HepG2 (cell line): ENCODE results near the gene GLIPR1L1. TPM values are rescaled to one million over a fixed set of nuclear protein-coding genes. Genes with fewer than 3 reads are reported as not detected.
A peak's percentile ranks its signal among the peaks of the same experiment; 100 is the strongest.

Experiments used
- ATAC-seq: fragments of 200-7000 bp; cut with Tn5 transposase; 3 replicates; pipeline ENCODE4 v1.9.1; 2020; ENCODE audit warnings: mild to moderate bottlenecking, moderate library complexity
- Bru-seq: library from RNA; stranded (reverse); fragments of 400-500 nt; gene quantifications from one replicate; lab custom pipeline; 2021; lab: Mats Ljungman, UMichigan
- BruChase-seq, 2 experiments: library from RNA; stranded (reverse); fragments of 400-500 nt; gene quantifications; one replicate each; lab custom pipeline; 2021; lab: Mats Ljungman, UMichigan
- BruUV-seq: library from RNA; stranded (reverse); fragments of 400-500 nt; replicated peaks from 2 replicates; lab custom pipeline; 2021; lab: Mats Ljungman, UMichigan
- CTCF ChIA-PET: fragments of 300-600 bp; formaldehyde crosslinking; extraction: SDS; loops from one replicate; lab custom pipeline; 2021; ENCODE audit warnings: low total read pairs, inconsistent platforms, low intra/inter-chr PET ratio; lab: Yijun Ruan, JAX
- POLR2A ChIA-PET: fragments of 350-600 bp; sonication (Branson Sonifier 250); formaldehyde crosslinking; loops from one replicate; lab custom pipeline; 2020; ENCODE audit warnings: antibody characterized with exemption, inconsistent platforms; lab: Yijun Ruan, JAX
- DNase-seq: peaks from one replicate; pipeline ENCODE4 v3.0.0-alpha.2; 2015; ENCODE audit warnings: low spot score
- FAIRE-seq: peaks from 3 replicates; lab custom pipeline; 2011; peaks lifted over from hg19 to GRCh38; lab: Jason Lieb, UNC
- H2AFZ ChIP-seq: one replicate; pipeline ENCODE4 v1.6.1; 2011; ENCODE audit warnings: low read length, inconsistent platforms
- H3K27ac ChIP-seq: fragments of 300-600 bp; 3 replicates; pipeline ENCODE4 v1.8.0; 2011; ENCODE audit warnings: mixed run types, mild to moderate bottlenecking, mixed read lengths, low read length, inconsistent platforms; ENCODE audit not compliant: insufficient read depth; ENCODE audit errors: extremely low read length
- H3K27me3 ChIP-seq, 2 experiments: fragments of 200-600 bp in 1 of 2; 2 replicates in 1 of 2; 3 replicates in 1 of 2; pipeline versions ENCODE4 v1.6.0 to v1.8.0; 2011; ENCODE audit warnings: low read length in 2 of 2, mild to moderate bottlenecking in 2 of 2, moderate library complexity in 2 of 2, inconsistent platforms in 1 of 2; ENCODE audit not compliant: insufficient read depth in 2 of 2, control insufficient read depth in 1 of 2
- H3K36me3 ChIP-seq, 2 experiments: fragments of 200-600 bp in 1 of 2; replicated peaks in 1 of 2; 2 replicates in 1 of 2; 3 replicates in 1 of 2; pipeline versions ENCODE4 v1.5.1 to v1.8.0; 2011; ENCODE audit warnings: low read length in 2 of 2, inconsistent platforms in 1 of 2; ENCODE audit not compliant: insufficient read depth in 2 of 2, control insufficient read depth in 1 of 2
- H3K4me1 ChIP-seq: 2 replicates; pipeline ENCODE4 v1.5.1; 2012; ENCODE audit warnings: low read length, inconsistent platforms; ENCODE audit not compliant: insufficient read depth
- H3K4me2 ChIP-seq: 2 replicates; pipeline ENCODE4 v1.6.0; 2011; ENCODE audit warnings: low read depth, low read length, inconsistent platforms
- H3K4me3 ChIP-seq, 3 experiments: fragments of 200-600 bp in 1 of 3; sonication (generic), shearing (Covaris generic) in 1 of 3; replicated peaks in 1 of 3; 2 replicates each; pipeline ENCODE4 v1.5.1; 2011 to 2016; ENCODE audit warnings: low read length in 3 of 3, inconsistent platforms in 2 of 3, low read depth in 2 of 3, mild to moderate bottlenecking in 2 of 3, control low read depth in 1 of 3, mixed read lengths in 1 of 3; ENCODE audit not compliant: insufficient read depth in 1 of 3
- H3K79me2 ChIP-seq: one replicate; pipeline ENCODE4 v1.6.1; 2011; ENCODE audit warnings: low read length, inconsistent platforms; ENCODE audit not compliant: insufficient read depth
- H3K9ac ChIP-seq: 2 replicates; pipeline ENCODE4 v1.6.0; 2011; ENCODE audit warnings: mild to moderate bottlenecking, low read depth, low read length, inconsistent platforms; ENCODE audit not compliant: insufficient read depth
- H3K9me3 ChIP-seq: 2 replicates; pipeline ENCODE4 v1.5.1; 2012; ENCODE audit warnings: mild to moderate bottlenecking, low read length
- H4K20me1 ChIP-seq: 2 replicates; pipeline ENCODE4 v1.6.0; 2011; ENCODE audit warnings: inconsistent platforms, mild to moderate bottlenecking, low read length, moderate library complexity; ENCODE audit not compliant: insufficient read depth
- DR1 ChIP-seq: sonication (generic); formaldehyde crosslinking; IDR thresholded peaks from 2 replicates; pipeline ENCODE4 v1.8.0; 2021; ENCODE audit warnings: mild to moderate bottlenecking, missing genetic modification reagents, inconsistent platforms
- DZIP1 ChIP-seq: sonication (generic); formaldehyde crosslinking; IDR thresholded peaks from 2 replicates; pipeline ENCODE4 v1.5.0; 2020; ENCODE audit warnings: mild to moderate bottlenecking, missing genetic modification reagents
- FOXK2 ChIP-seq: fragments of 450-650 bp; IDR thresholded peaks from 2 replicates; pipeline ENCODE4 v1.6.1; 2016
- HNRNPLL ChIP-seq: fragments of 200-400 bp; formaldehyde crosslinking; IDR thresholded peaks from 2 replicates; pipeline ENCODE4 v1.6.1; 2017; ENCODE audit warnings: mild to moderate bottlenecking, low read depth, low read length; ENCODE audit not compliant: poor library complexity, severe bottlenecking
- ZBTB38 ChIP-seq: sonication (generic); formaldehyde crosslinking; IDR thresholded peaks from 2 replicates; pipeline ENCODE4 v1.5.1; 2020; ENCODE audit warnings: mild to moderate bottlenecking, missing genetic modification reagents
- ZNF333 ChIP-seq: sonication (generic); formaldehyde crosslinking; IDR thresholded peaks from 2 replicates; pipeline ENCODE4 v1.4.0; 2020; ENCODE audit warnings: mild to moderate bottlenecking, missing genetic modification reagents, borderline replicate concordance
- ZNF710 ChIP-seq: sonication (generic); formaldehyde crosslinking; IDR thresholded peaks from 2 replicates; pipeline ENCODE4 v1.5.0; 2020; ENCODE audit warnings: mild to moderate bottlenecking, missing genetic modification reagents, borderline replicate concordance
- ZNF766 ChIP-seq: sonication (generic); formaldehyde crosslinking; IDR thresholded peaks from 2 replicates; pipeline ENCODE4 v1.5.0; 2020; ENCODE audit warnings: missing genetic modification reagents, borderline replicate concordance
- WGBS: methylation state at CpG from one replicate; pipeline ENCODE4 v1.1.6; 2017; ENCODE audit warnings: low lambda C conversion rate; 5-methylcytosine and 5-hydroxymethylcytosine counted together
- in situ Hi-C: cut with HindIII; loops from 2 replicates; pipeline ENCODE4 v1.10.0; 2017; ENCODE audit warnings: low pct_unique_long_range_greater_than_20kb; ENCODE audit not compliant: extremely low pct_ligation_motif_present
- intact Hi-C: fragments of 100-400 bp; cut with micrococcal nuclease; formaldehyde crosslinking; loops from one replicate; pipeline ENCODE4 v1.10.0; 2022; ENCODE audit not compliant: unreplicated experiment
- long read RNA-seq, 2 experiments: library from RNA in 1 of 2; library from polyadenylated mRNA in 1 of 2; stranded (forward) in 1 of 2; unstranded in 1 of 2; transcript quantifications; one replicate each; pipeline ENCODE4 v2.0.0, GENCODE V29; 2019 to 2022
- polyA minus RNA-seq, 3 experiments: library from RNA; depleted of rRNA, polyadenylated mRNA; stranded (reverse); fragments of >200 nt; gene quantifications; 2 replicates each; pipeline ENCODE4 v1.2.3, GENCODE V29; 2011; ENCODE audit warnings: low replicate concordance in 1 of 3
- polyA plus RNA-seq, 8 experiments: library from polyadenylated mRNA; depleted of rRNA in 3 of 8; stranded (reverse) in 7 of 8; unstranded in 1 of 8; fragments of >200 nt; fragmentation: Illumina TruSeq in 4 of 8; extraction: Trizol in 4 of 8; gene quantifications; 2 replicates each; pipeline versions ENCODE4 v1.2.1 to v1.2.3, GENCODE V29; 2011 to 2016; ENCODE audit warnings: low read depth in 4 of 8, missing spikeins in 1 of 8, mixed read lengths in 1 of 8; ENCODE audit not compliant: insufficient read depth in 1 of 8
- total RNA-seq, 5 experiments: library from RNA; depleted of rRNA; stranded (reverse); fragments of >200 nt; fragmentation: Illumina TruSeq; extraction: Trizol; gene quantifications; 2 replicates each; pipeline ENCODE4 v1.2.3, GENCODE V29; 2016; ENCODE audit warnings: low read depth in 1 of 5
- TF ChIP-seq, protein P1 (sequence below): IDR thresholded peaks from 2 replicates; pipeline ENCODE4 v1.6.1; 2012; ENCODE audit warnings: low read length, improper control_type of control experiment

Gene GLIPR1L1, protein sequence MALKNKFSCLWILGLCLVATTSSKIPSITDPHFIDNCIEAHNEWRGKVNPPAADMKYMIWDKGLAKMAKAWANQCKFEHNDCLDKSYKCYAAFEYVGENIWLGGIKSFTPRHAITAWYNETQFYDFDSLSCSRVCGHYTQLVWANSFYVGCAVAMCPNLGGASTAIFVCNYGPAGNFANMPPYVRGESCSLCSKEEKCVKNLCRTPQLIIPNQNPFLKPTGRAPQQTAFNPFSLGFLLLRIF
- not detected in 2 replicates for total RNA-seq (2016; rRNA removed; fragmentation: Illumina TruSeq; extraction: Trizol)
- total RNA-seq (2016; cell fraction: cytosol; rRNA removed; fragmentation: Illumina TruSeq; extraction: Trizol; ENCODE audit: low read depth): not detected in 2 replicates
- total RNA-seq (2016; cell fraction: insoluble cytoplasmic fraction; rRNA removed; fragmentation: Illumina TruSeq; extraction: Trizol): not detected in 2 replicates
- total RNA-seq (2016; cell fraction: membrane; rRNA removed; fragmentation: Illumina TruSeq; extraction: Trizol): not detected in 2 replicates
- not detected in 2 replicates for total RNA-seq (2016; cell fraction: nucleus; rRNA removed; fragmentation: Illumina TruSeq; extraction: Trizol)
- polyA plus RNA-seq (2011; rRNA removed): not detected in 2 replicates
- not detected in 2 replicates for polyA plus RNA-seq (2011; cell fraction: cytosol; rRNA removed)
- not detected in 2 replicates for polyA plus RNA-seq (2011; cell fraction: nucleus; rRNA removed)
- not detected in 2 replicates for polyA plus RNA-seq (2012)
- not detected in 2 replicates for polyA plus RNA-seq (2016; cell fraction: cytosol; fragmentation: Illumina TruSeq; extraction: Trizol; ENCODE audit: low read depth)
- not detected in 2 replicates for polyA plus RNA-seq (2016; cell fraction: insoluble cytoplasmic fraction; fragmentation: Illumina TruSeq; extraction: Trizol; ENCODE audit: low read depth)
- not detected in 2 replicates for polyA plus RNA-seq (2016; cell fraction: membrane; fragmentation: Illumina TruSeq; extraction: Trizol; ENCODE audit: low read depth)
- polyA plus RNA-seq (2016; cell fraction: nucleus; fragmentation: Illumina TruSeq; extraction: Trizol; ENCODE audit: insufficient read depth, low read depth): not detected in 2 replicates
- not detected in 2 replicates for polyA minus RNA-seq (2011; rRNA and poly(A)+ RNA removed; ENCODE audit: low replicate concordance)
- polyA minus RNA-seq (2011; cell fraction: cytosol; rRNA and poly(A)+ RNA removed): not detected in 2 replicates
- not detected in 2 replicates for polyA minus RNA-seq (2011; cell fraction: nucleus; rRNA and poly(A)+ RNA removed)
- Bru-seq, nascent RNA: not detected
- BruChase-seq, experiment 1, labeled RNA remaining after a 6-hour chase: not detected
- BruChase-seq, experiment 2, labeled RNA remaining after a 2-hour chase: percentile 3 among the genes with signal in this experiment
- long read RNA-seq, experiment 1: 0 reads
- long read RNA-seq, experiment 2: 0 reads

GRCh38 chr12:75334384-75335030, at the start of gene GLIPR1L1:
TSS of gene GLIPR1L1 (plus strand) at chr12:75334670. CDS start at chr12:75334729, 59 bp downstream.
- intact Hi-C loops: loop anchor here (1.0 to 10.0 kb wide), 4 partner anchors 170 to 1123 kb away; no protein-coding TSS in a partner anchor
- H3K27me3 ChIP-seq: no peaks in the 10 kb centered on the region
- BruUV-seq: no TSS peak
- WGBS: 35% methylated on average over 16 of the region's 23 CpGs
- no peaks in the 10 kb centered on the region for H3K36me3 ChIP-seq
- H3K4me3 ChIP-seq: no peak within 1 kb of the TSS; a peak in 1 of 6 replicates
- no peaks in the 10 kb centered on the region for H3K4me1 ChIP-seq
- DNase-seq (peak; percentile 71), ATAC-seq (peak; percentile 83), FAIRE-seq (peak; percentile 89)
- in situ Hi-C loops: loop anchor here (10.0 kb wide), 1 partner anchor 170 kb away; no protein-coding TSS in a partner anchor
- POLR2A ChIA-PET: no interaction called here
- no peaks in the 10 kb centered on the region for H4K20me1 ChIP-seq
- no peaks in the 10 kb centered on the region for H3K79me2 ChIP-seq
- CTCF ChIA-PET: interaction anchor here (1.5 kb wide), 1 partner anchor 171 kb away, joined by 9 read pairs; no protein-coding TSS in a partner anchor
- no peak within 1 kb of the TSS for H3K27ac ChIP-seq
- no peak within 1 kb of the TSS for H2AFZ ChIP-seq
- no peaks in the 10 kb centered on the region for H3K9me3 ChIP-seq
- no peak within 1 kb of the TSS for H3K9ac ChIP-seq
- H3K4me2 ChIP-seq: peak within 1 kb of the TSS; percentile 33
- no peak for TF ChIP-seq HNRNPLL
- TF ChIP-seq ZBTB38 (CRISPR knock-in tag): no peak
- no peak for TF ChIP-seq DZIP1
- TF ChIP-seq ZNF333 (CRISPR knock-in tag): no peak
- TF ChIP-seq FOXK2: no peak
- no peak for TF ChIP-seq ZNF766 (CRISPR knock-in tag)
- TF ChIP-seq, protein P1, sequence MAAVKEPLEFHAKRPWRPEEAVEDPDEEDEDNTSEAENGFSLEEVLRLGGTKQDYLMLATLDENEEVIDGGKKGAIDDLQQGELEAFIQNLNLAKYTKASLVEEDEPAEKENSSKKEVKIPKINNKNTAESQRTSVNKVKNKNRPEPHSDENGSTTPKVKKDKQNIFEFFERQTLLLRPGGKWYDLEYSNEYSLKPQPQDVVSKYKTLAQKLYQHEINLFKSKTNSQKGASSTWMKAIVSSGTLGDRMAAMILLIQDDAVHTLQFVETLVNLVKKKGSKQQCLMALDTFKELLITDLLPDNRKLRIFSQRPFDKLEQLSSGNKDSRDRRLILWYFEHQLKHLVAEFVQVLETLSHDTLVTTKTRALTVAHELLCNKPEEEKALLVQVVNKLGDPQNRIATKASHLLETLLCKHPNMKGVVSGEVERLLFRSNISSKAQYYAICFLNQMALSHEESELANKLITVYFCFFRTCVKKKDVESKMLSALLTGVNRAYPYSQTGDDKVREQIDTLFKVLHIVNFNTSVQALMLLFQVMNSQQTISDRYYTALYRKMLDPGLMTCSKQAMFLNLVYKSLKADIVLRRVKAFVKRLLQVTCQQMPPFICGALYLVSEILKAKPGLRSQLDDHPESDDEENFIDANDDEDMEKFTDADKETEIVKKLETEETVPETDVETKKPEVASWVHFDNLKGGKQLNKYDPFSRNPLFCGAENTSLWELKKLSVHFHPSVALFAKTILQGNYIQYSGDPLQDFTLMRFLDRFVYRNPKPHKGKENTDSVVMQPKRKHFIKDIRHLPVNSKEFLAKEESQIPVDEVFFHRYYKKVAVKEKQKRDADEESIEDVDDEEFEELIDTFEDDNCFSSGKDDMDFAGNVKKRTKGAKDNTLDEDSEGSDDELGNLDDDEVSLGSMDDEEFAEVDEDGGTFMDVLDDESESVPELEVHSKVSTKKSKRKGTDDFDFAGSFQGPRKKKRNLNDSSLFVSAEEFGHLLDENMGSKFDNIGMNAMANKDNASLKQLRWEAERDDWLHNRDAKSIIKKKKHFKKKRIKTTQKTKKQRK: no peak
- TF ChIP-seq ZNF710: no peak
- no peak for TF ChIP-seq DR1
